Sigmoid colon (tissue), 7 donors: ENCODE results near the gene APLNR. TPM values are rescaled to one million over a fixed set of nuclear protein-coding genes. Genes with fewer than 3 reads are reported as not detected.
"Not testable (repeated sequence)": the region's sequence is repeated elsewhere in the genome, so short reads cannot be mapped to it uniquely, and the experiment has no call there.

ENCODE experiments used
- DNase-seq: peaks from one replicate; pipeline ENCODE4 v3.0.0-alpha.2; 2019
- H3K27ac ChIP-seq, 4 donors: fragments of 200-600 bp; sonication (generic); one replicate each; pipeline ENCODE4 v1.5.1; 2016 to 2019; ENCODE audit warnings: mild to moderate bottlenecking in 1 of 4
- H3K27me3 ChIP-seq, 3 donors: fragments of 200-600 bp; sonication (generic); one replicate each; pipeline ENCODE4 v1.5.1; 2019; ENCODE audit warnings: mild to moderate bottlenecking in 1 of 3
- H3K36me3 ChIP-seq, 4 donors: fragments of 200-600 bp; sonication (generic); one replicate each; pipeline ENCODE4 v1.5.1; 2016 to 2019
- H3K4me1 ChIP-seq, 4 donors: fragments of 200-600 bp; sonication (generic); one replicate each; pipeline ENCODE4 v1.5.1; 2017 to 2019
- H3K4me3 ChIP-seq, 4 donors: fragments of 200-600 bp; sonication (generic); one replicate each; pipeline ENCODE4 v1.5.1; 2017 to 2019; ENCODE audit warnings: mild to moderate bottlenecking in 2 of 4, moderate library complexity in 1 of 4
- H3K9me3 ChIP-seq, 4 donors: fragments of 200-600 bp in 3 of 4; sonication (generic) in 3 of 4; one replicate each; pipeline versions ENCODE4 v1.5.1 to v1.6.1; 2013 to 2019
- EP300 ChIP-seq, 4 donors: sonication (generic); formaldehyde crosslinking; IDR thresholded peaks; one replicate each; pipeline ENCODE4 v1.6.1; 2017; ENCODE audit warnings: antibody characterized with exemption in 4 of 4
- POLR2A ChIP-seq, 2 donors: fragments of 450-650 bp; IDR thresholded peaks; one replicate each; pipeline ENCODE4 v1.6.1; 2016; ENCODE audit warnings: antibody characterized with exemption in 2 of 2, mild to moderate bottlenecking in 2 of 2, moderate library complexity in 2 of 2
- POLR2AphosphoS5 ChIP-seq, 4 donors: sonication (generic); formaldehyde crosslinking; IDR thresholded peaks; one replicate each; pipeline ENCODE4 v1.6.1; 2017; ENCODE audit warnings: antibody characterized with exemption in 4 of 4
- WGBS, 2 donors: extraction: QIAGEN DNeasy Blood & Tissue Kit; methylation state at CpG; one replicate each; pipeline ENCODE4 v1.1.7; 2013; 5-methylcytosine and 5-hydroxymethylcytosine counted together
- intact Hi-C: fragments of 100-400 bp; cut with DNase I; formaldehyde crosslinking; loops from one replicate; pipeline ENCODE4 v1.15.1; 2023
- polyA plus RNA-seq, 3 donors: library from polyadenylated mRNA; stranded (reverse); fragments of 200-250 nt; gene quantifications; one replicate each; pipeline ENCODE4 v1.2.3, GENCODE V29; 2013
- total RNA-seq, 4 donors: library from RNA; depleted of rRNA; stranded (reverse); fragments of >200 nt; gene quantifications; one replicate each; pipeline ENCODE4 v1.1.0, GENCODE V29; 2016
- TF ChIP-seq, protein P1 (sequence below), 4 experiments: fragments of 450-650 bp in 3 of 4; fragments of 200-600 bp in 1 of 4; IDR thresholded peaks; one replicate each; pipeline ENCODE4 v1.5.1; 2016 to 2019; ENCODE audit warnings: antibody characterized with exemption in 4 of 4, mild to moderate bottlenecking in 3 of 4, moderate library complexity in 2 of 4
- donor health status: healthy with polysubstance abuse.
- donor health status: Bipolar disorder and iron deficiency.
- donor health status: healthy.

APLNR gene
- total RNA-seq (1 to 10 TPM in 1 of 4 donors, under 1 TPM in 3; 0.54 to 1.8 (median 0.77) TPM), polyA plus RNA-seq (1 to 10 TPM in 1 of 3 donors, under 1 TPM in 2; under 0.01 to 2.6 (median 0.46) TPM)

- H3K9me3 ChIP-seq, result no peaks in the 10 kb centered on the region
- no peak for DNase-seq
- H3K4me3 ChIP-seq, result no peak within 1 kb of the TSS
- no peak within 1 kb of the TSS for H3K27ac ChIP-seq
- H3K27me3 ChIP-seq, result peaks cover 0 to 14% (median 0%) of the 10 kb centered on the region in 3 donors
- intact Hi-C loops, result no loop called here
- 37 to 63% methylated on average over 6 of the region's 6 CpGs for WGBS, 2 donors
- peaks cover 0 to 14% (median 6%) of the 10 kb centered on the region in 4 donors for H3K4me1 ChIP-seq
- H3K36me3 ChIP-seq, result no peaks in the 10 kb centered on the region
- TF ChIP-seq POLR2A (IDR thresholded peaks at IDR 0.05), result no peak
- TF ChIP-seq, protein P1, sequence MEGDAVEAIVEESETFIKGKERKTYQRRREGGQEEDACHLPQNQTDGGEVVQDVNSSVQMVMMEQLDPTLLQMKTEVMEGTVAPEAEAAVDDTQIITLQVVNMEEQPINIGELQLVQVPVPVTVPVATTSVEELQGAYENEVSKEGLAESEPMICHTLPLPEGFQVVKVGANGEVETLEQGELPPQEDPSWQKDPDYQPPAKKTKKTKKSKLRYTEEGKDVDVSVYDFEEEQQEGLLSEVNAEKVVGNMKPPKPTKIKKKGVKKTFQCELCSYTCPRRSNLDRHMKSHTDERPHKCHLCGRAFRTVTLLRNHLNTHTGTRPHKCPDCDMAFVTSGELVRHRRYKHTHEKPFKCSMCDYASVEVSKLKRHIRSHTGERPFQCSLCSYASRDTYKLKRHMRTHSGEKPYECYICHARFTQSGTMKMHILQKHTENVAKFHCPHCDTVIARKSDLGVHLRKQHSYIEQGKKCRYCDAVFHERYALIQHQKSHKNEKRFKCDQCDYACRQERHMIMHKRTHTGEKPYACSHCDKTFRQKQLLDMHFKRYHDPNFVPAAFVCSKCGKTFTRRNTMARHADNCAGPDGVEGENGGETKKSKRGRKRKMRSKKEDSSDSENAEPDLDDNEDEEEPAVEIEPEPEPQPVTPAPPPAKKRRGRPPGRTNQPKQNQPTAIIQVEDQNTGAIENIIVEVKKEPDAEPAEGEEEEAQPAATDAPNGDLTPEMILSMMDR (IDR thresholded peaks at IDR 0.05), result no peak
- TF ChIP-seq EP300 (IDR thresholded peaks at IDR 0.05), result no peak
- TF ChIP-seq POLR2AphosphoS5 (IDR thresholded peaks at IDR 0.05), result no peak
These were observed at the start of gene APLNR for GRCh38 chr11:57237204-57237681. APLNR (minus strand) TSS chr11:57237250; CDS start chr11:57237004, 246 bp downstream.

GRCh38 chr11:57283231-57283990 lies 46.4 kb upstream of the APLNR start:
- no peak overlapping the region for H3K27ac ChIP-seq
- H3K9me3 ChIP-seq, result no peaks in the 10 kb centered on the region
- no peaks in the 10 kb centered on the region for H3K27me3 ChIP-seq
- 57 to 79% methylated on average over 2 of the region's 2 CpGs for WGBS, 2 donors
- intact Hi-C loops, result no loop called here
- peaks cover 0 to 2% (median 0%) of the 10 kb centered on the region in 4 donors for H3K4me1 ChIP-seq
- DNase-seq, result no peak
- H3K4me3 ChIP-seq, result no peak overlapping the region
- TF ChIP-seq EP300 (IDR thresholded peaks at IDR 0.05), result no peak
- TF ChIP-seq POLR2AphosphoS5 (IDR thresholded peaks at IDR 0.05), result no peak
- TF ChIP-seq, protein P1 (IDR thresholded peaks at IDR 0.05), result no peak
- no peak for TF ChIP-seq POLR2A (IDR thresholded peaks at IDR 0.05)
- no peaks in the 10 kb centered on the region for H3K36me3 ChIP-seq

GRCh38 chr11:57281546-57281945 lies 44.5 kb upstream of the APLNR start:
- intact Hi-C loops, H3K9me3 ChIP-seq, H3K4me3 ChIP-seq, H3K27me3 ChIP-seq, H3K36me3 ChIP-seq, DNase-seq, H3K27ac ChIP-seq: not testable (repeated sequence)
- H3K4me1 ChIP-seq, result peaks cover 0 to 14% (median 7%) of the 10 kb centered on the region in 4 donors
- WGBS, 2 donors, result 88 to 94% methylated on average over 6 of the region's 6 CpGs

GRCh38 chr11:57279116-57279515 lies 42.1 kb upstream of the APLNR start:
- no peaks in the 10 kb centered on the region for H3K27me3 ChIP-seq
- H3K4me3 ChIP-seq, result no peak overlapping the region
- WGBS, 2 donors, result 91 to 96% methylated on average over 5 of the region's 5 CpGs
- H3K4me1 ChIP-seq, result peaks cover 0 to 14% (median 7%) of the 10 kb centered on the region in 4 donors
- H3K27ac ChIP-seq, result peak overlapping the region in 1 of 4 donors; percentile 75
- H3K36me3 ChIP-seq, result no peaks in the 10 kb centered on the region
- intact Hi-C loops, result no loop called here
- DNase-seq, result no peak
- no peaks in the 10 kb centered on the region for H3K9me3 ChIP-seq
- TF ChIP-seq EP300 (IDR thresholded peaks at IDR 0.05), result no peak
- TF ChIP-seq, protein P1 (IDR thresholded peaks at IDR 0.05), result no peak
- no peak for TF ChIP-seq POLR2A (IDR thresholded peaks at IDR 0.05)
- no peak for TF ChIP-seq POLR2AphosphoS5 (IDR thresholded peaks at IDR 0.05)

GRCh38 chr11:57278721-57279095 lies 41.7 kb upstream of the APLNR start:
- DNase-seq, result no peak
- intact Hi-C loops, result no loop called here
- H3K27me3 ChIP-seq, result no peaks in the 10 kb centered on the region
- H3K36me3 ChIP-seq, result no peaks in the 10 kb centered on the region
- TF ChIP-seq EP300 (IDR thresholded peaks at IDR 0.05) (no peak), POLR2AphosphoS5 (IDR thresholded peaks at IDR 0.05) (no peak), POLR2A (IDR thresholded peaks at IDR 0.05) (no peak)
- TF ChIP-seq, protein P1 (IDR thresholded peaks at IDR 0.05), result no peak
- peaks cover 0 to 14% (median 7%) of the 10 kb centered on the region in 4 donors for H3K4me1 ChIP-seq
- 88 to 91% methylated on average over 7 of the region's 7 CpGs for WGBS, 2 donors
- H3K4me3 ChIP-seq, result no peak overlapping the region
- H3K9me3 ChIP-seq, result peaks cover 0 to 2% (median 0%) of the 10 kb centered on the region in 4 donors
- H3K27ac ChIP-seq, result peak overlapping the region in 2 of 4 donors; percentile 33 to 75
